Immature natural killer cell (primary cell): ENCODE results near the gene CADM2. TPM values are rescaled to one million over a fixed set of nuclear protein-coding genes. Genes with fewer than 3 reads are reported as not detected.

ENCODE experiments used
- DNase-seq, 3 donors: peaks; one replicate each; pipeline ENCODE4 v3.0.0; 2022; ENCODE audit warnings: mixed read lengths in 1 of 3
- H3K27ac Mint-ChIP-seq, 6 donors: one replicate each; pipeline ENCODE4 v1.8.0; 2020; ENCODE audit warnings: mixed read lengths in 6 of 6, mild to moderate bottlenecking in 5 of 6, inconsistent platforms in 4 of 6, moderate library complexity in 3 of 6
- H3K27me3 Mint-ChIP-seq, 3 donors: one replicate each; pipeline ENCODE4 v1.8.0; 2020 to 2021; ENCODE audit warnings: low read depth in 3 of 3, mild to moderate bottlenecking in 3 of 3, mixed read lengths in 3 of 3, moderate library complexity in 3 of 3, inconsistent platforms in 1 of 3
- H3K36me3 Mint-ChIP-seq, 3 donors: one replicate each; pipeline ENCODE4 v1.8.0; 2020; ENCODE audit warnings: mixed read lengths in 3 of 3, inconsistent platforms in 2 of 3, mild to moderate bottlenecking in 2 of 3
- H3K4me1 Mint-ChIP-seq, 2 donors: one replicate each; pipeline ENCODE4 v1.8.0; 2020; ENCODE audit warnings: inconsistent platforms in 2 of 2, mild to moderate bottlenecking in 2 of 2, mixed read lengths in 2 of 2, moderate library complexity in 1 of 2
- H3K4me3 Mint-ChIP-seq, 5 donors: one replicate each; pipeline ENCODE4 v1.8.0; 2020; ENCODE audit warnings: mild to moderate bottlenecking in 5 of 5, mixed read lengths in 5 of 5, inconsistent platforms in 3 of 5, moderate library complexity in 3 of 5
- H3K9me3 Mint-ChIP-seq, 6 donors: one replicate each; pipeline ENCODE4 v1.8.0; 2020; ENCODE audit warnings: mild to moderate bottlenecking in 6 of 6, mixed read lengths in 6 of 6, inconsistent platforms in 4 of 6, moderate library complexity in 3 of 6
- polyA plus RNA-seq, 3 donors: library from polyadenylated mRNA; unstranded; fragments of 300-500 nt; fragmentation: Illumina TruSeq; gene quantifications; one replicate each; pipeline ENCODE4 v1.2.3, GENCODE V29; 2021

Gene CADM2
- polyA plus RNA-seq, 3 donors from 2014 or later: 0.64 TPM; not detected in 2

DNA sequence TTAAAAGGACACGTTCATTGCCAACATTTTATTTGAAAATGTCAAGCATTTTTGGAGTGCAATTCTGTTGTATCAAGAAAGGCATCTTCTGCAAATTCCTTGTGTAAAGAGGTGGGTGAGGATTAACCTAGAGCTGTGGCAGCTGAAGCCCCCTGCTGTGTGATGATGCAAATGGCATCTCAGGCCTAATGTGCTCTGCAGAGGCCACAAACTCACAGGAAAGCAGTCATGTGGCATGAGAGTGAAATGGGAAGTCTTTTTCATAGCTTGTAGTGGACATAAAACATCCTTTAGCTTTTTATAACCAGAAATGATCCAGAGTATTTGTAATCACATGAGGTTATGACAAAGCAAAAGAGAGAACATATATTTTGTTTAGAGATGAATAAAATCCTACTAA is 6.4 kb downstream of the CADM2 start:
- H3K27me3 Mint-ChIP-seq: peaks cover 1 to 10% (median 3%) of the 10 kb centered on the region in 3 donors
- no peak for DNase-seq
- H3K36me3 Mint-ChIP-seq: peaks cover 0 to 3% (median 3%) of the 10 kb centered on the region in 3 donors
- no peak overlapping the region for H3K27ac Mint-ChIP-seq
- no peak overlapping the region for H3K4me3 Mint-ChIP-seq
- H3K4me1 Mint-ChIP-seq: peaks cover under 1 to 2% of the 10 kb centered on the region in 2 donors
- peaks cover 4 to 44% (median 14%) of the 10 kb centered on the region in 6 donors for H3K9me3 Mint-ChIP-seq

DNA sequence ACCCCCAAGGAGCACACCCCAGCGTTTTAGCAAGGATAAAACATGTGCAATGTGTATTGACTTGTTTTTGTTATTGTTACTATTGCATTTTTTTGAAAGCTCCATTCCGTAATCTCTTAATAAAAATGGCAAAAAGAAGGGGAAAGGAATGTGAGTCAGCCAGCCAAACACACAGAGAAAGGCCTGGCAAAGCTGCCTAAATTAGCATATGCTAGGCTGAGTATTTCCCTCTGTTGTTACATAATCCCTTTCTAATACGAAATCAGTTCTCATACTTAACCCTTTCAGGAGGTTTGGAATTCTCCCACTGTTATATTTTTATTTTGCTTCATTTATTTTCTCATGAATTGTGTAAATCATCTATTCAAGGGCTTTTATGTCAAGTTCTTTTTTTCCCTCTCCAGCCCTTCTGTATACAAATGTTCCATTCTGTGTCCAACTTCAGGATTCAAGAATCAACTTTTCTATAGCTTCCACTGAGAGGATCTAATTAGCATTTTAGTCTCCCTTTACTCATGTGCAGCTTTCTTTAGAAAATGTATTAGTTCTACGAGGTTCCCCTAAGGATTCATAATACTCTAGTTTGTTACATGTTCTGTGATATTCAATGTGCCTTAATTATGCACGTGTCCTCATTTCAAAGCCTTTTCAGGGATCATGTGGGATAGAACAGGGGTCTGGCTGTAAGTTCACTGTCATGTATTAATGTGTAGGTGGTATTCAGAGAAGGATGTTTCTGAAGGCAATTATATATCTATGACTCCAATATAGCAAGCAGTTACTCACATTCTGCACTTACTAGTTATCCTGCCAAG is 9.2 kb downstream of the CADM2 start:
- DNase-seq: no peak
- H3K4me1 Mint-ChIP-seq: no peaks in the 10 kb centered on the region
- no peaks in the 10 kb centered on the region for H3K36me3 Mint-ChIP-seq
- H3K4me3 Mint-ChIP-seq: no peak overlapping the region
- peaks cover 0 to 35% (median 10%) of the 10 kb centered on the region in 6 donors for H3K9me3 Mint-ChIP-seq
- peaks cover 0 to 1% (median 0%) of the 10 kb centered on the region in 3 donors for H3K27me3 Mint-ChIP-seq
- no peak overlapping the region for H3K27ac Mint-ChIP-seq

DNA sequence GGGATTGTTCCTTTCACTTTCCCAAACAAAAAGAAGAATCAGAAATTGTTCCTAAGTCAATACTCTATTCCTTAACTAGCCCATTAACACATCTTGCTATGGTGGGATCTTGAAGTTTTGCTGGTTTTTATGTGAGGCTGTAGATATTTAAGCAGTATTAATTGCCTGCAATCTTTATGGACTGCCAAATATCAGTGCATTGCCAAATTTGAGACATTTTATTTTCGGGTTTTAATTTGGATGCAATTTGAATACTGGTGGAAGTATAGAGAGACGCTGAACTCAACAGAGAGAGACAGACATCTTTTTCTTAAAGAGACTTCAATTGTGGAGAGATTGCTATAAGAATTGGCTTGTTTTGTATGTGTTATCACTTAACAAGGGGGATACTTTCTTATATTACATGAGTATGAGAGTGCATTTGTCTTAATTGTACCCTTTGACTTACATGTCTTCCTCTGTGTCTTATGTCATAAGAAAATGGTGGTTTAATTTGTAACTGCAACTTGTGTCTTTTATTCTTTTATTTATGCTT is 10.0 kb downstream of the CADM2 start:
- H3K9me3 Mint-ChIP-seq: peaks cover 0 to 40% (median 10%) of the 10 kb centered on the region in 6 donors
- no peaks in the 10 kb centered on the region for H3K36me3 Mint-ChIP-seq
- no peak overlapping the region for H3K27ac Mint-ChIP-seq
- no peak overlapping the region for H3K4me3 Mint-ChIP-seq
- H3K27me3 Mint-ChIP-seq: peaks cover 0 to 1% (median 0%) of the 10 kb centered on the region in 3 donors
- DNase-seq: no peak
- H3K4me1 Mint-ChIP-seq: no peaks in the 10 kb centered on the region

DNA sequence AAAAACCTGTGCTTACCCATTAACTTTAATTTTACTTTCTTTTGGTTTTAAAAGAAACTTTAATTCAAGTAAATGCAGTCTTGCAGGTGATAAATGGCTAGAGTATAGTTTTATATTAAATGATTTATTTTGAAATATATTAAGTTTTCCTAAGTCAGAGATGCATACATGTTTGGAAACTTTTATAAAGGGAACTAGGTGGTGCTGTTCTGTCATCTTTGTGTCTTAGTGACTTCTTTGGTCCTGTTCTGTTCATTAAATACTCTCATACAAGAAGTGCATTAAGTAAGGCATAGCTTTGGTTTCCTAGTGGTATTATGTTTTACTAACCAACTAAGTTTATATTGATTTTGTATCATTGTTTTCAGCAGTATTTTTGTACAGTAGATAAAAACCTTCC is 15.6 kb downstream of the CADM2 start:
- Mint-ChIP-seq H3K9me3 (peaks cover 0 to 34% (median 12%) of the 10 kb centered on the region in 6 donors), H3K36me3 (no peaks in the 10 kb centered on the region), H3K4me1 (no peaks in the 10 kb centered on the region), H3K4me3 (no peak overlapping the region), H3K27ac (no peak overlapping the region), H3K27me3 (no peaks in the 10 kb centered on the region)
- DNase-seq: no peak

DNA sequence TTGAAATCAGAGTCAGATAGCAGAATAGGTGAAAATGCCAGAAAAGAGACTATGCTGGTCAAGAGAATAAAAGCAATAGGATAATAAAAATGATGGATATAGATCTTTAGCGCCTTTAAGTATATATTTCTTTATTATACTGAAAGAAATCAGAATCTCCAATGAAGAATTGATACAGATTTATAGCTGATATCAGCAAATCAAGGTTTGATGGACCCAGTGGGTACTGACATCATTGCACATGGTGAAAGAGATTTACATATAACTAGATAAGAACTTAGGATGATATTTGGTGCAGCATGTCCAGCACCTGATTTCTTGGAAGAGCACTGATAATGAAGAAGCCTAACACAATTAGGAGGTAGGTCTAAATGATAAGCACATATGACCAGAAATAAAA is 18.2 kb downstream of the CADM2 start:
- H3K27ac Mint-ChIP-seq: no peak overlapping the region
- no peak for DNase-seq
- H3K4me1 Mint-ChIP-seq: no peaks in the 10 kb centered on the region
- H3K27me3 Mint-ChIP-seq: no peaks in the 10 kb centered on the region
- H3K9me3 Mint-ChIP-seq: peaks cover 4 to 35% (median 11%) of the 10 kb centered on the region in 6 donors
- H3K36me3 Mint-ChIP-seq: no peaks in the 10 kb centered on the region
- no peak overlapping the region for H3K4me3 Mint-ChIP-seq

DNA sequence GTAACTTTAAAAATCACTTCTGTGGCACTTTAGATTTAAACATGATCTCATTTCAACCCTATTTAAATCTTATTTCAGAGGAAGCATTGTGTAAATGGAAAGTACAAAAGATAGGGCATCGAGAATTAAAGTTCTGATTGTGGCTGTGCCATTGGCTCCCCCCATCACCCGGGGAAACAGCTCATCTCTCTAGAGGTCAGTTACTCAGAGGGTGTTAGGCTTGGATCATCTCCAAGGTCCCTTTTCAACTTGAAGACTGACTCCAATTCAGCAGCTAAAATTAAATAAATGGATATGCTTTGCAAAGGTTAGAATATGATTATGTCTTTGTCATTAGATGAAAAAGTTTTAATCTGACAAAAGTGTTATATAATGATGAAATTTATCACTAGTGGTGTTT is 20.1 kb downstream of the CADM2 start:
- H3K4me1 Mint-ChIP-seq: no peaks in the 10 kb centered on the region
- H3K27me3 Mint-ChIP-seq: no peaks in the 10 kb centered on the region
- no peak overlapping the region for H3K4me3 Mint-ChIP-seq
- H3K27ac Mint-ChIP-seq: no peak overlapping the region
- H3K36me3 Mint-ChIP-seq: no peaks in the 10 kb centered on the region
- no peak for DNase-seq
- peaks cover 4 to 28% (median 6%) of the 10 kb centered on the region in 6 donors for H3K9me3 Mint-ChIP-seq

DNA sequence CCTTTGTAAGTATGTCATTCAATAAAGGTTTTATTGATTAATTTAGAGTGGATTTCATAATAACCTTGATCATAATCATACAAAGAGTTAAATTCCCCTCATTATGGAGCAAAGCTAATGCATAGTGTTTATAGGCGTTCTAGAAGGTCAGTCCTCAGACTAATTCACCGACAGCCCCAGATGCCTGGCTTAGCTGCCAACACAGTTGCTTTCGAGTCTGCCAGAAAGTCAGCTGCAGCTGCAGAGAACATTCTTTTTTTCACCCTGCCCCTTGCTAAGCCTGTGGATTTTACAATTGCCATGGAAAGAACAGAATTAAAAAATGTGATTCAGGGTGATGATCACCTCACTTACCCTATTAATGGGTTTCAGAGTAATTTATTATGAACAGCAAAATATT is 21.2 kb downstream of the CADM2 start:
- no peak for DNase-seq
- Mint-ChIP-seq H3K4me3 (no peak overlapping the region), H3K27me3 (no peaks in the 10 kb centered on the region), H3K9me3 (peaks cover 4 to 38% (median 10%) of the 10 kb centered on the region in 6 donors), H3K4me1 (no peaks in the 10 kb centered on the region), H3K27ac (no peak overlapping the region), H3K36me3 (no peaks in the 10 kb centered on the region)

DNA sequence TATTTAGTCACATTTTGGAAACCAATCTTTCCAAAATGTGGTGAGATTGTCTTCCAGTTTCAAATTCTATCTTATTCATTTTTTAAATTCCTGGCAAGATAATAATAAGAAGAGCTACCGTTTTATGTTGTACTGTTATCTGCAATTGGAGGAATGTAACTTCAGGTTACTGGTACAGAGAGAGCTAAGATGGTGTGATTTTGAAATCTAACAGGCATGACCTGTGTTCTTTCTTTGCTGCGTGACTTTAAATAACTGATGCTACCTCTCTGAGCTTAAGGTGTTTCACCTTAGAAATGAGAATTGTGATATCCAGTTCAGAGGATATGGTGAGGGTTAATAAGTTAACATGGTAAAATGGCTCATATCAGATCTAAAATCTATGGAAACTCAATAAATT is 21.7 kb downstream of the CADM2 start:
- Mint-ChIP-seq H3K4me1 (no peaks in the 10 kb centered on the region), H3K36me3 (no peaks in the 10 kb centered on the region), H3K27me3 (no peaks in the 10 kb centered on the region), H3K9me3 (peaks cover 4 to 38% (median 10%) of the 10 kb centered on the region in 6 donors), H3K27ac (no peak overlapping the region), H3K4me3 (no peak overlapping the region)
- DNase-seq: no peak

DNA sequence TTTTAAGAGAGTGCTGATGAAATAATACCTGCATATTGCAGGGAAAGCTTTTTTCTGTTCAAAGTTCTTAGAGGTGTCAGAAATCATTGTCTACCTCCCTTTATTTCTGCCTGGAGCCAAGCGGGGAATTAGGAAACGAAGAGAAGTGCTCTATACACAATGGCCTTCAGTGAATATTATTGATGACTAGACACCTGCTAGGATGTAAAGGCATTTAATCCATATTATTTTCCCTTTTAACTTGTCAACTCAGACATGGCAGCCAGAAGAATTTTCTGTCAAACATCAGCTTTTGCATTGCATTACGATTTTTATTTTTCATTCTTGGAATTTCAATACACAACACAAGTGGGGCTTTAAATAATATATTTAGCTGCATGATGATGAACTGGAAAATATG is 24.7 kb downstream of the CADM2 start:
- Mint-ChIP-seq H3K4me1 (no peaks in the 10 kb centered on the region), H3K9me3 (peaks cover 4 to 45% (median 10%) of the 10 kb centered on the region in 6 donors), H3K36me3 (no peaks in the 10 kb centered on the region), H3K27me3 (no peaks in the 10 kb centered on the region), H3K27ac (no peak overlapping the region), H3K4me3 (no peak overlapping the region)
- DNase-seq: no peak

DNA sequence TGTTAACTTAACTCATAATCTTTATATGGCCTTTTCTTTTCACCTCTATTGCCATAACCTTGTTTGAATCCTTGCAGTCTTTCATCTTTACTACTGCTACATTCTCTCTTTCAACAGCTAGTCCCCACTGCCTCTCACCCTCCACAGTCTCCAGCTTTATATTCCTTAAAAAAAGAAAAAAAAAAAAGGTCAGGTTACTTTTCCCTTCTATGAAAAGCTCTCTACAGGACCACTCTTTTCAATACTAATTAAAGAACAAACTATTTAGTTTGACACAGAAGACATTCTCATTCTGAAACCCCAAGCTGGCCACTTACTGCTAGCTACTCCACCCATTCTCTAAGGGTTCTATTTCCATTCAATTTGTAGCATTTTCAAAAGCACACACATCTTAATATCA is 25.6 kb downstream of the CADM2 start:
- no peak overlapping the region for H3K4me3 Mint-ChIP-seq
- H3K27me3 Mint-ChIP-seq: no peaks in the 10 kb centered on the region
- H3K4me1 Mint-ChIP-seq: no peaks in the 10 kb centered on the region
- H3K27ac Mint-ChIP-seq: no peak overlapping the region
- no peak for DNase-seq
- no peaks in the 10 kb centered on the region for H3K36me3 Mint-ChIP-seq
- H3K9me3 Mint-ChIP-seq: peaks cover 4 to 47% (median 9%) of the 10 kb centered on the region in 6 donors

DNA sequence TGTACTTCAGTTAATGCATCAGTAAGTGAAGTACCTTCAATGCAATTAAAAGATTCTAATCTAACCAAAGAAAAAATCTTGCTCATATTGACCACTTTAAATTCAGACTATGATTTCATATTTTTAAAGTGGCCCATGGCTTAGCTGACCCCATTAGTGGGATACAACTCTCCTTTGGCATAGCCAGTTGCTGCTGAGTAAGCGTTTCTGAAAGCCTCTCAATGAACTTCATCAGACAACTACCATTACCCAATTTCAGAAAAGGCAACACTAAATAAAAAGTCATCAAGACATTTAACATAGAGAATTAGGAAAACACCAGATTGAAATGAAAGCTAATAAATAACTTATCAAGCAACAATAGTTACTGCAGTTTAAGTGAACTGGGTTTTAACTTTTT is 27.0 kb downstream of the CADM2 start:
- no peaks in the 10 kb centered on the region for H3K27me3 Mint-ChIP-seq
- H3K4me1 Mint-ChIP-seq: no peaks in the 10 kb centered on the region
- H3K27ac Mint-ChIP-seq: no peak overlapping the region
- no peak for DNase-seq
- no peaks in the 10 kb centered on the region for H3K36me3 Mint-ChIP-seq
- no peak overlapping the region for H3K4me3 Mint-ChIP-seq
- H3K9me3 Mint-ChIP-seq: peaks cover 0 to 39% (median 7%) of the 10 kb centered on the region in 6 donors

DNA sequence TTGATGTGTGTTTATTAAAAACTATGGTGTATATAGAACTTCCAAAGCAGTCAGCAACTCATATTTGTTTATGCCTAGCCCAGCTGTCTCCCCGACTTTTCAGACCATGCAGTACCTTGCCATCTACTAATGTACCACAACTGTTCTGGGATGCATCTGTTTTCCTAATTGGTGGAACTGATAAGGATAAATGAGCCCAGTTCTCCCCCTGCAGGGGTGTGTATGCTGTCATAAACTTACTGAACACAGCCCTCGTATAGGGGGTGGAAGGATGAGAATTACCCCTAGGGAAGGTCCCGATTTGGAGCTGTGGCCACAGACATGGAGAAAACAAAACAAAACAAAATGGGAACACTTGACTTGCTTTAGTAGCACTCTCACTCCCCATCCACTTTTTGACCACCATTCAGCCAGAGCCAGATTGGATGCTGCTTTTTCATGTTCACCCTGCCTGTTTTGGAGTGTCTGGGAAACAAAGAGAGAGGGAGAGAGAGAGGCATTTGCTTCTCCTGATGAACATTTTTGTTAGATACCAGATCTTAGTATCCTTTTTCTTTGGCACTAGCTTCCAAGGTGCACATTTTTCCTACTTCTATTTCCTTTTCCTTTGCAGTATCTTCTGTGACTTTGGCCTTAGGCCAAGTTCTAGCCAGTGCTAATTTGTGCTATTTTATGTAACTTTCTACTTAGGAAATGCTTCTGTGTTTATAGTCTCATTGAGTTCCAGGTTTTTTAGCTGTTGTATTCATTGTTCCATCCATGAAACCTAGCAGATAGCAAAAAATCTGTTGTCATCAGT is 29.1 kb downstream of the CADM2 start:
- Mint-ChIP-seq H3K4me3 (no peak overlapping the region), H3K27me3 (no peaks in the 10 kb centered on the region), H3K36me3 (no peaks in the 10 kb centered on the region), H3K4me1 (no peaks in the 10 kb centered on the region), H3K27ac (no peak overlapping the region), H3K9me3 (peaks cover 3 to 39% (median 15%) of the 10 kb centered on the region in 6 donors)
- DNase-seq: no peak

DNA sequence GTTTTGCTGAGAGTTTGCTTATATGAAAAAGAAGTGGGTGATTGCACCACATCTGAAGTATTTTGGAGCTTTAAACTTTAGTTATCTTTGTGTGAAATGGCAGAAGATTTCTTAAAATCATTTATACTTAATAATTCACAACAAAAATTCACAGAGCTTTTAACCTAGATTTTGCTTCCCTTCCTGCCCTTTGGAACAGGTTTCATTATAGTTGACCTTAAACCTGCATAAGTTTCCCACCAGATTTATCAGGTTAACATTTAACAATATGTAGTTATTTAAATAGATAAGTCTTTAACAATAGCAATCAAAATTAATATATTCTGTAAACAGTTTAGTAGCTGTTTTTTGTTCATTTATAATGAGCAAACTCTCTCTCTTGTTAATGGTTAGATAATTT is 30.3 kb downstream of the CADM2 start:
- no peak overlapping the region for H3K27ac Mint-ChIP-seq

DNA sequence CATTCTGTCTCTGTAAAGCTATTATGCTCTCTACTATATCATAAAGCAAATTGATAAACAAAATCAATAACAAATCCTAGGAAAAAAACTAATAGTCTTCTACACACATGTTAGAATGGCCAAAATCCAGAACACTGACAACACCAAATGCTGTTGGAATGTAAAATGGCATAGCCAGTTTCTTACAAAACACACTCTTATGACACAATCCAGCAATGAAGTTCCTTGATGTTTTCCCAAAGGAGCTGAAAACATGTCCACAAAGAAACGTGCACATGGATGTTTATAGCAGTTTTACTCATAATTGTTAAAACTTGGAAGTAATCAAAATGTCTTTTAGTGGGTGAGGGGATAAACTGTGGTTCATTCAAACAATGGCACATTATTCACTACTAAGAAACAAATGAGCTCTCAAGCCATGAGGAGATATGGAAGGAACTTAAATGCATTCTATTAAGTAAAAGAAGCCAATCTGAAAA is 32.7 kb downstream of the CADM2 start:
- Mint-ChIP-seq H3K4me1 (no peaks in the 10 kb centered on the region), H3K27me3 (no peaks in the 10 kb centered on the region), H3K4me3 (no peak overlapping the region), H3K27ac (no peak overlapping the region), H3K36me3 (no peaks in the 10 kb centered on the region), H3K9me3 (peaks cover 3 to 33% (median 12%) of the 10 kb centered on the region in 6 donors)
- no peak for DNase-seq

More for the DNA sequence above, 30.3 kb downstream of the CADM2 start:
- no peaks in the 10 kb centered on the region for H3K27me3 Mint-ChIP-seq
- H3K4me3 Mint-ChIP-seq: no peak overlapping the region
- no peak for DNase-seq
- H3K9me3 Mint-ChIP-seq: peaks cover 3 to 40% (median 15%) of the 10 kb centered on the region in 6 donors
- no peaks in the 10 kb centered on the region for H3K4me1 Mint-ChIP-seq
- H3K36me3 Mint-ChIP-seq: no peaks in the 10 kb centered on the region
